Breast epithelium (tissue), 3 donors: ENCODE results near the gene DUSP22.

Experiments used
- POLR2A ChIP-seq: fragments of 450-650 bp; IDR thresholded peaks from one replicate; pipeline ENCODE4 v1.6.1; 2016; ENCODE audit warnings: antibody characterized with exemption, mild to moderate bottlenecking, moderate library complexity
- TF ChIP-seq, protein P1 (sequence below), 3 donors: fragments of 450-650 bp; IDR thresholded peaks; one replicate each; pipeline ENCODE4 v1.5.1; 2016 to 2017; ENCODE audit warnings: antibody characterized with exemption in 3 of 3, mild to moderate bottlenecking in 3 of 3, moderate library complexity in 3 of 3

DNA sequence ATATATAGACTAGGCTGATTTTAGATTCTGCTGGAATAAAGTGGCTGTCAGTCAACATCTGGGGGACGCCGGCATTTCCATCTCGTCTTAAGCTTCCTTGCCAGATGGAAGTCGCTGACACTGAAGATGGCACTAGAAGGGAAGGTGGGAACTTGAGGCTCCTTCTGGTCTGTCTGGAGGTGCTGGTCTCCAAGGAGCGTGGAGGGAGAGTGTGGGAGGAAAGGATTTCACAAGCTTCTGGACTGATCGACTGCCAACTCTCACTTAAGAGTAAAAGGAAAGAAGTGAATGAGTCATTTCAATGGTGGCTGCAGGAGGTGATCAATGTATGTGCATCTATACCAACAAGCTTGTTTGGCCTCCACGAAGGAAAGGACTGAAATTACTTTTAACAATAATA is 40.4 kb downstream of the DUSP22 start:
- TF ChIP-seq, protein P1, sequence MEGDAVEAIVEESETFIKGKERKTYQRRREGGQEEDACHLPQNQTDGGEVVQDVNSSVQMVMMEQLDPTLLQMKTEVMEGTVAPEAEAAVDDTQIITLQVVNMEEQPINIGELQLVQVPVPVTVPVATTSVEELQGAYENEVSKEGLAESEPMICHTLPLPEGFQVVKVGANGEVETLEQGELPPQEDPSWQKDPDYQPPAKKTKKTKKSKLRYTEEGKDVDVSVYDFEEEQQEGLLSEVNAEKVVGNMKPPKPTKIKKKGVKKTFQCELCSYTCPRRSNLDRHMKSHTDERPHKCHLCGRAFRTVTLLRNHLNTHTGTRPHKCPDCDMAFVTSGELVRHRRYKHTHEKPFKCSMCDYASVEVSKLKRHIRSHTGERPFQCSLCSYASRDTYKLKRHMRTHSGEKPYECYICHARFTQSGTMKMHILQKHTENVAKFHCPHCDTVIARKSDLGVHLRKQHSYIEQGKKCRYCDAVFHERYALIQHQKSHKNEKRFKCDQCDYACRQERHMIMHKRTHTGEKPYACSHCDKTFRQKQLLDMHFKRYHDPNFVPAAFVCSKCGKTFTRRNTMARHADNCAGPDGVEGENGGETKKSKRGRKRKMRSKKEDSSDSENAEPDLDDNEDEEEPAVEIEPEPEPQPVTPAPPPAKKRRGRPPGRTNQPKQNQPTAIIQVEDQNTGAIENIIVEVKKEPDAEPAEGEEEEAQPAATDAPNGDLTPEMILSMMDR (IDR thresholded peaks at IDR 0.05) = no peak
- TF ChIP-seq POLR2A = no peak
